ENCODE data around the gene KLK13.

- no peak for TF ChIP-seq CTCF (conservative IDR thresholded peaks at IDR 0.05; ENCODE audit: low read depth, low read length)
- TF ChIP-seq EZH2 (IDR thresholded peaks at IDR 0.05; ENCODE audit: borderline replicate concordance, low read depth, low read length, poor library complexity, severe bottlenecking), result no peak
Observed at GRCh38 chr19:51027126-51027806, 37.6 kb downstream of the KLK13 start.

Data from A673 (cell line).